Activated B cell treated with CpG ODN at 0.5 μM for 24 hours (primary cell): ENCODE data around the gene FARS2. TPM values are rescaled to one million over a fixed set of nuclear protein-coding genes. Genes with fewer than 3 reads are reported as not detected.

Source experiments
- ATAC-seq: fragments of 200-7000 bp; cut with Tn5 transposase; one replicate; pipeline ENCODE4 v1.10.0; 2021; ENCODE audit warnings: low read depth, mild to moderate bottlenecking, moderate library complexity
- CTCF ChIA-PET: fragments of 350-600 bp; sonication (Branson Sonifier 250); formaldehyde crosslinking; loops from one replicate; lab custom pipeline; 2021; ENCODE audit warnings: antibody characterized with exemption; lab: Charles Lee
- POLR2A ChIA-PET: fragments of 350-600 bp; sonication (Branson Sonifier 250); formaldehyde crosslinking; loops from one replicate; lab custom pipeline; 2021; ENCODE audit warnings: antibody characterized with exemption; lab: Charles Lee
- DNase-seq: peaks from one replicate; pipeline ENCODE4 v3.0.0; 2022
- H3K27ac Mint-ChIP-seq: one replicate; pipeline ENCODE4 v1.8.0; 2020; ENCODE audit warnings: mixed read lengths
- H3K27me3 Mint-ChIP-seq: one replicate; pipeline ENCODE4 v1.8.0; 2021; ENCODE audit warnings: mixed read lengths
- H3K36me3 Mint-ChIP-seq: one replicate; pipeline ENCODE4 v1.8.0; 2021; ENCODE audit warnings: low read depth, mixed read lengths
- H3K4me1 Mint-ChIP-seq: one replicate; pipeline ENCODE4 v1.8.0; 2021; ENCODE audit warnings: mixed read lengths
- H3K4me3 Mint-ChIP-seq: one replicate; pipeline ENCODE4 v1.8.0; 2020; ENCODE audit warnings: mild to moderate bottlenecking, mixed read lengths
- H3K9me3 Mint-ChIP-seq: one replicate; pipeline ENCODE4 v1.8.0; 2020; ENCODE audit warnings: mixed read lengths
- intact Hi-C: fragments of 100-400 bp; cut with micrococcal nuclease; formaldehyde crosslinking; loops from one replicate; pipeline ENCODE4 v1.15.1; 2024
- total RNA-seq: library from RNA; stranded (reverse); gene quantifications from 2 replicates; pipeline ENCODE4 v1.2.3, GENCODE V29; 2022
- TF ChIP-seq, protein P1 (sequence below): fragments of 200-600 bp; IDR thresholded peaks from one replicate; pipeline ENCODE4 v1.8.0; 2022; ENCODE audit warnings: antibody characterized with exemption, mild to moderate bottlenecking

FARS2 gene
- total RNA-seq, 1 donor from 2014 or later = 32.7 TPM

DNA sequence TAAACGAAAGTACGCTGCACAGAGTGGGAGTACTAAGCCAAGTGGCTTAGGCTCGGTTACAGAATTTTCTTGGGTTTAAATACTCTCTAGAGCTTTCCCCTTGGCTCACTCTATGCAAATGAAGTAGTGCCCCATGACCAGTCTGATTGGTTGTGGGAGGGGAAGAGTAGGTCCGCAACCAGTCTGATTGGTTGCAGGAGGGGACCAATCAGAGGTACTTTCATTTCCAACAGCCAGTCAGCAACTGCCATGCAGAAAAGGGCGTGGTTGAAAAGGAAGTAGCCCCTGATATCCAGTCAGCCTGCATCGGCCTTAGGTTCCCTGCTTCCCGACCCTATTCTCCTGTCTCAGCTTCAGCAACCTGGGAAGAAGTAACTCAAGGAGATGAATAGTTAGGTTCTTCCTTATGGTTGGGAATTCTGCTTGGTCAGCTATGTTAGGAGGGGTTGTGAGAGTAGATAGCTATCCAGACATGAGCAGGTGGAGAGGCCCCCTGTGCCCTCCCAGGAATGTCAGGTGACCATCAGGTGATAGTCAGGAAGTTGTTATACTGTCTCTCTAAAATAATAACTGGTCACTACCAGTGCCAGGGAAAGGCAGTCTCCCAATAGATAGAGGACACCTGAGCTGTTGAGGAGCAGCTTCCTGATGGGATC, 57.4 kb downstream of the FARS2 start:
- CTCF ChIA-PET = no interaction called here
- H3K27ac Mint-ChIP-seq = no peak overlapping the region
- ATAC-seq = no peak

DNA sequence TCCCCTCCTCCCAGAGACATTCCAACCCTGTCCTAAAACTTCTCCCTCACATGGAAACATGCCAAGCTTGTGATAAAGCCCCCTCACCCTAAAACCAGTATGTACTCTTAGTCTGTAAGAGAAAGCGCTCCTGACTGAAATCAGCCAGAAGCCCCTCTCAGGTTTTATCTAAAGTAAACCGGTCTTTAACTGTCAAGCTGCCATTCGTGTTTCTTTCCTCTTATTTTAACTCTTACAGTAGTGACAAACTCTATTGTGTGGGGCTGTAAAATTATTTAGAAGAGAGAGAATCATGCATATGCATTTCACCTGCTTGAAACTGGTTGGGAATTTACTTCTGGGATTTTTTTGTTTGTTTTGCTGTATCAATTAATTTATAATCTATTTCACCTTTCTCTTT, 62.7 kb downstream of the FARS2 start:
- DNase-seq (no peak), ATAC-seq (no peak)
- peaks cover 13% of the 10 kb centered on the region for H3K36me3 Mint-ChIP-seq
- CTCF ChIA-PET = no interaction called here
- H3K4me3 Mint-ChIP-seq = no peak overlapping the region
- no peaks in the 10 kb centered on the region for H3K27me3 Mint-ChIP-seq
- no peaks in the 10 kb centered on the region for H3K4me1 Mint-ChIP-seq
- H3K9me3 Mint-ChIP-seq = peaks cover 4% of the 10 kb centered on the region
- intact Hi-C loops = no loop called here
- POLR2A ChIA-PET = no interaction called here
- H3K27ac Mint-ChIP-seq = no peak overlapping the region
- TF ChIP-seq, protein P1, sequence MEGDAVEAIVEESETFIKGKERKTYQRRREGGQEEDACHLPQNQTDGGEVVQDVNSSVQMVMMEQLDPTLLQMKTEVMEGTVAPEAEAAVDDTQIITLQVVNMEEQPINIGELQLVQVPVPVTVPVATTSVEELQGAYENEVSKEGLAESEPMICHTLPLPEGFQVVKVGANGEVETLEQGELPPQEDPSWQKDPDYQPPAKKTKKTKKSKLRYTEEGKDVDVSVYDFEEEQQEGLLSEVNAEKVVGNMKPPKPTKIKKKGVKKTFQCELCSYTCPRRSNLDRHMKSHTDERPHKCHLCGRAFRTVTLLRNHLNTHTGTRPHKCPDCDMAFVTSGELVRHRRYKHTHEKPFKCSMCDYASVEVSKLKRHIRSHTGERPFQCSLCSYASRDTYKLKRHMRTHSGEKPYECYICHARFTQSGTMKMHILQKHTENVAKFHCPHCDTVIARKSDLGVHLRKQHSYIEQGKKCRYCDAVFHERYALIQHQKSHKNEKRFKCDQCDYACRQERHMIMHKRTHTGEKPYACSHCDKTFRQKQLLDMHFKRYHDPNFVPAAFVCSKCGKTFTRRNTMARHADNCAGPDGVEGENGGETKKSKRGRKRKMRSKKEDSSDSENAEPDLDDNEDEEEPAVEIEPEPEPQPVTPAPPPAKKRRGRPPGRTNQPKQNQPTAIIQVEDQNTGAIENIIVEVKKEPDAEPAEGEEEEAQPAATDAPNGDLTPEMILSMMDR = no peak

More for the DNA sequence above, 57.4 kb downstream of the FARS2 start:
- TF ChIP-seq, protein P1 = no peak
- peaks cover 2% of the 10 kb centered on the region for H3K9me3 Mint-ChIP-seq
- DNase-seq = no peak
- intact Hi-C loops = no loop called here
- peaks cover 5% of the 10 kb centered on the region for H3K36me3 Mint-ChIP-seq
- POLR2A ChIA-PET = no interaction called here
- no peaks in the 10 kb centered on the region for H3K27me3 Mint-ChIP-seq
- H3K4me1 Mint-ChIP-seq = peaks cover 37% of the 10 kb centered on the region
- H3K4me3 Mint-ChIP-seq = no peak overlapping the region

DNA sequence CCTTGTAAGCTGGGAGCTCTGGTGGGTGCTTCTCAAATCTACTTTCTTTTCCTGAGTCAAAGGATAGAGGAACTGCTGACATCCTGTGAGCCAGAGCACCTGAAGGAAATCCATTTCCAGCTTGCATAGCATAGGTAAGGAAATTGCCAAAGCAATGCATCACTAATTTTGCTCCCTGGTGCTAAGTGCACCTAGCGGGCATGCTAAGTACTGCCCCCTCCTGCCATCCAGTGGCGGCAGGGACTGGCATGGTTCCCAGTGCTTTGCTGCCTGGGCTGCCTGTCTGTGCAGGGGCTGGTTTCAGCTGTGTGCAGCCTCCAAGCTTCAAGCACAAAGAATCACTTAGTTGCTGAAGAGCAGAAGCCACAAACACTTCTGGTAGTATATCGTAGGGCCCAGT, 63.9 kb downstream of the FARS2 start:
- H3K36me3 Mint-ChIP-seq = peaks cover 13% of the 10 kb centered on the region
- H3K27me3 Mint-ChIP-seq = no peaks in the 10 kb centered on the region
- no peak overlapping the region for H3K27ac Mint-ChIP-seq
- H3K9me3 Mint-ChIP-seq = peaks cover 4% of the 10 kb centered on the region
- ChIA-PET CTCF (no interaction called here), POLR2A (interaction anchor here (1.3 kb wide), 1 partner anchor 64 kb away, joined by 3 read pairs; the partner anchor contains the start of genes FARS2 and LYRM4)
- H3K4me3 Mint-ChIP-seq = no peak overlapping the region
- ATAC-seq (no peak), DNase-seq (no peak)
- intact Hi-C loops = no loop called here
- TF ChIP-seq, protein P1 = no peak
- H3K4me1 Mint-ChIP-seq = no peaks in the 10 kb centered on the region

DNA sequence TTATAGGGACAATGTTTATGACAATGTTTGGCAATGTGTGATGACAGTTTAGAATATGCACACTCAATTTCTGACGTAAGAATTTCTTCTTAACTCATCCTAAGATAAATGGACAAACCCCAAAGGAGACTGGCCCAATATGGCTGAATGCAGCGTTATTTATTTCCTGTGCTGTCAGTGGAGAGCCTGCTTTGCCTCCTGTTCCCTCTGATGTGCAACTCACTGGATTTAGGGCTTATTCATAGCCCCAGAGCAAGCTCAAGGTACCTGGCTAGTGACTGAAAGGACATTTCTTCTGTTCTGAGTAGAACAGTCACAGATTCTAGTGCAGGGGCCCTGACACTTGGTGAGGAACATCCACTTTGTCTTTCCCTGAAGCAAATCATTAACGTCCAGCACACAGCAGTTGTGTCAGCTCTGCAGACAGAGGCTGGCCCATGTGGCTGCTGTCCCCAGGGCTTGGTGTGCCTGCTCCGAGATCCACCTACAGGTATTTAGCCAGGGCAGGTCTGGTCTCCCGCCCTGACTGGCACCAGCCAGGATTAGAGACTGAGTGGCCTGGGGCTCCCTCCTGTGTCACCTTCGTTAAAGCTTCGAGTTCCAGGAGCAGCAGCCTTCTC, 64.8 kb downstream of the FARS2 start:
- intact Hi-C loops = no loop called here
- TF ChIP-seq, protein P1 = no peak
- no peak for ATAC-seq
- H3K27me3 Mint-ChIP-seq = no peaks in the 10 kb centered on the region
- DNase-seq = no peak
- H3K4me3 Mint-ChIP-seq = no peak overlapping the region
- no peak overlapping the region for H3K27ac Mint-ChIP-seq
- CTCF ChIA-PET = no interaction called here
- H3K9me3 Mint-ChIP-seq = peaks cover 4% of the 10 kb centered on the region
- peaks cover 13% of the 10 kb centered on the region for H3K36me3 Mint-ChIP-seq
- no peaks in the 10 kb centered on the region for H3K4me1 Mint-ChIP-seq
- POLR2A ChIA-PET = no interaction called here

DNA sequence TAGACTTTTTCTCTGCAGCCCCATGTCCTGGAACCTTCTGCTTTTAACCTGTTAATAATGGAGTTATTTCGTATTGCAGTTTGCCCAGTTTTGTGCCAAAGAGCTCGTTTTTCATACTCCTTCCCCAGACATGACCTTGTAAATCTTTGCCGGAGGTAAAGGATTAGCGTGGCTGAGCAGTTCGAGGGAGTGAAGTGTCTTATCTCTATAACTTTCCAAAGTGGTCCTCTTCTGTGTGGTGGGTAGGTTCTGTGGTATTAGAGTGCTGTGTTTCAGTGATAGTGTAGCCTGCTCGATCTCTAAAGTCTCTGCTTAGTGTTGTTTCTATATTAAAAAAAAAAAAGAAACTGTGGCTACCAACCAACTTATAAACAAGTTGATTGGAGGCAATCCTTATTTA, 67.5 kb downstream of the FARS2 start:
- ChIA-PET POLR2A (no interaction called here), CTCF (no interaction called here)
- Mint-ChIP-seq H3K27ac (no peak overlapping the region), H3K27me3 (no peaks in the 10 kb centered on the region), H3K36me3 (peaks cover 8% of the 10 kb centered on the region), H3K9me3 (peaks cover 2% of the 10 kb centered on the region), H3K4me3 (no peak overlapping the region), H3K4me1 (peaks cover 1% of the 10 kb centered on the region)
- no peak for DNase-seq
- intact Hi-C loops = no loop called here
- ATAC-seq = no peak
- TF ChIP-seq, protein P1 = no peak
